Choroid plexus epithelial cell (primary cell): ENCODE measurements around the gene EPB41L4A.
"Not testable (repeated sequence)": the region's sequence is repeated elsewhere in the genome, so short reads cannot be mapped to it uniquely, and the experiment has no call there.

Experiments used
- DNase-seq: peaks from one replicate; pipeline ENCODE4 v3.0.0-alpha.2; 2010; ENCODE audit warnings: low read depth
- H3K4me3 ChIP-seq: 2 replicates; pipeline ENCODE4 v1.5.1; 2011; ENCODE audit warnings: low read depth, mild to moderate bottlenecking, control low read depth, low read length, moderate library complexity
- TF ChIP-seq, protein P1 (sequence below): conservative IDR thresholded peaks from 2 replicates; pipeline ENCODE4 v1.5.1; 2011; ENCODE audit warnings: low read depth, mild to moderate bottlenecking, control low read depth, inconsistent platforms, low read length, moderate library complexity

The EPB41L4A gene

DNA sequence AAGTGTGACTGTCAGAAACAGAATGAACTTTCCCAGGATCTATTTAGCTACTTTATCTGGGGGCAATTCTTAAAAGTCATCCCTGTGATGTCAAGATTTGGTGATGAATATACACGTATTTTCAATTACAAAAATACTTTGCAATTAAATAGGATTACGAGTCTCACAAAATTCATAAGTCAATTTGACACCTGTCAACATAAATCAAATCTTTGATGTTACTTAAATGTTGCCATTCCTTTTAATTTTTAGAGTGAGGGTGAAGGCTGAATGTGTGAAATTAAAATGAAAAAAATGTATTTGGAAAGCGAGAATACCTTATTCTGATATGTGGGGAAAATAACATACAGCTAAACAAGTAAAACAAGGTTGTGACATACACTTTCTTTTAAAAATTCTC is 202.9 kb downstream of the EPB41L4A start:
- TF ChIP-seq, protein P1, sequence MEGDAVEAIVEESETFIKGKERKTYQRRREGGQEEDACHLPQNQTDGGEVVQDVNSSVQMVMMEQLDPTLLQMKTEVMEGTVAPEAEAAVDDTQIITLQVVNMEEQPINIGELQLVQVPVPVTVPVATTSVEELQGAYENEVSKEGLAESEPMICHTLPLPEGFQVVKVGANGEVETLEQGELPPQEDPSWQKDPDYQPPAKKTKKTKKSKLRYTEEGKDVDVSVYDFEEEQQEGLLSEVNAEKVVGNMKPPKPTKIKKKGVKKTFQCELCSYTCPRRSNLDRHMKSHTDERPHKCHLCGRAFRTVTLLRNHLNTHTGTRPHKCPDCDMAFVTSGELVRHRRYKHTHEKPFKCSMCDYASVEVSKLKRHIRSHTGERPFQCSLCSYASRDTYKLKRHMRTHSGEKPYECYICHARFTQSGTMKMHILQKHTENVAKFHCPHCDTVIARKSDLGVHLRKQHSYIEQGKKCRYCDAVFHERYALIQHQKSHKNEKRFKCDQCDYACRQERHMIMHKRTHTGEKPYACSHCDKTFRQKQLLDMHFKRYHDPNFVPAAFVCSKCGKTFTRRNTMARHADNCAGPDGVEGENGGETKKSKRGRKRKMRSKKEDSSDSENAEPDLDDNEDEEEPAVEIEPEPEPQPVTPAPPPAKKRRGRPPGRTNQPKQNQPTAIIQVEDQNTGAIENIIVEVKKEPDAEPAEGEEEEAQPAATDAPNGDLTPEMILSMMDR, result no peak
- no peak for DNase-seq
- H3K4me3 ChIP-seq, result no peak overlapping the region

DNA sequence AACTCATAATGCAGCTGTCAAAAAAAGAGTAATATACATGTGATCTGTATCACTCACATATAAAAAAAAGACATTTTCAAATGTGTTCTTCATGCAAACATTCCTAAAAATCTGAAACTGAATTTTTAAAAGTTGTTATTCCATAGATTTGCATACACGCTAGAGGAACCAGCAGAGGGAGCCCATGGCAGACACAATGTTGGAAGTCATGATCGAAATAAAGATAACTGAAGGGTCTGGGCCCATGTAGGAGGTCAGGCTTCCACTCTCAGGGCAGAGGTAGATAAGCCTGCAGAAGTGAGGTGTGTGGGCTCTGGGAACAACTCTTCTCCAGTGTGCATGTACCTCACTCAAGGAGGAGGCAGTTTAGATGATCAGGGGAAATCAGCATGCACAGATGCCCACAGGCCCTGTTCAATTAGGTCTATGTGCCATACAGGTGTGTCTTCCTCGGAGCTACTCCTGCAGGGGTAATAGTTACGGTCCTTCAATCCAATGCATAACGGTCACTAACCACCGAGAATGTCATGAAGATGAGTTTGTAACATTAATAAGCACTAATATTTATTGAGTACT is 208.6 kb downstream of the EPB41L4A start:
- peak; percentile 65 for DNase-seq
- TF ChIP-seq, protein P1, result peak; percentile 84
- no peak overlapping the region for H3K4me3 ChIP-seq

DNA sequence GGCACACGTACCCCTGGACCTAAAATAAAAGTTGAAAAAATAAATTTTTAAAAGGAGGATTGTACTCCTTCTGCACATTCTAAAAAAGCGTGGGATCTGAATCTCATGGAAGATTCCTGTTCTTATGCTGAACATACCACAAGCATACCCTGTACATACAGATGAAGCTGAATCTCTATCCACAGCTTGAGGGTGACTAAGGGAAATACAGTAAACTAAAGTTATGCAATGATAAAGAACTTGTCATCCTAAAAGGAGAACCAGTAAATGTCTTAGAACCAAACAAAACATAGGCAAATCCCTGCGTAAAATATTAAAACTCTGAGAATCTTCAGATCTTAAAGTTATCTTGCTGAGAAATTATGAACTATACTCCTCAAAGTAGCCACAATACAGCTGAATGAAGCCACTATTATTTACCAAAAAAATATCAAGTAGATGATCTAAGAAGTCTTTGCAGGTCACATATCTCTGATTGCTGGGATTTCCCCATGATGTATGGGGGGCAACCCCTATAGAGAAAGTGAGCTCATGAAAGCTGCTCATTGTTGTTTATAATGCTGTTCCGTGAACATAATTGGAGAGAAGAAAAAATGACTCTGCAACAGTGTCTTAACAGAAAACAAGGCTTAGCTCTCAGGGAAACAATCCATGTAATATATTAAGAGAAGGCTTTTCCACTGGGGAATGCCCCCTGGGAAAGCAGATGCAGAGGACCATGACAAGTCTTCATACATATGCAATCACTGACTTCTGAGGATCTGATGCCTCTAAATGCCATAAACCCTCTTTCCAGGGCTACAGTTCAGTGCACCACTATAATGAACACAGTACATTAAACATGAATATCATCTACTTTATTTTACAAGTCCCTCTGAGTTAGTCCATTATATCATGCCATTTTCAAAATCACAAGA is 210.1 kb downstream of the EPB41L4A start:
- H3K4me3 ChIP-seq, result no peak overlapping the region
- DNase-seq, result peak; percentile 3
- TF ChIP-seq, protein P1, result no peak

DNA sequence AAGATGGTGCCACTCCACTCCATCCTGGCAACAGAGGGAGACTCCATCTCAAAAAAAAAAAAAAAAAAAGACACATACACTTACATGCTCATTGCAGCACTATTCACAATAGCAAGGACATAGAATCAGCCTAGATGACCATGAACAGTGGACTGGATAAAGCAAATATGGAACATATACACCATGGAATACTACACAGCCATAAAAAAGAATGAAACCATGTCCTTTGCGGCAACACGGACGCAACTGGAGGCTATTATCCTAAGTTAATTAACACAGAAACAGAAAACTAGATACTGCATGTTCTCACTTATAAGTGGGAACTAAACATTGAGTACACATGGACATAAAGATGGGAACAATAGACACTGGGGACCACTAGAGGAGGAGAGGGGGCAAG is 210.9 kb downstream of the EPB41L4A start:
- not testable (repeated sequence) for H3K4me3 ChIP-seq, DNase-seq

DNA sequence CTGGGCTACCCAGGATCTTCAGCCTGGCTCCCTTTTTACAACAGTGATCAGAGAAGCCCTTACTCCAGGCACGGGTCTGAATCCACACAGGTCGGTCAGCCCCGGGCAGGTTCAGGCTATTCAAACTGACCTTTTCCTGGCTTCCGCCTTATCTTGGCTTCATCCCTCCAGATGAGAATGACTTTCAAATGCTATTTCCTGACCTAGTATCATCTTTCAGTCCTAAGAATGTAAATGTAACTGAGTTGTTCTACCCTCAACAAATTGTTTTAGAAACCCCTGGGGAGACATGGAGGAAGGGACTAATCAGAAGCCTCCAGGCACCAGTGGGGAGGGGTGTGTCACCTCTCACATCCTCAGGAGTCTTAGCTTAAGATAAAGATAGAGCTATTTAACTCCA is 213.2 kb downstream of the EPB41L4A start:
- DNase-seq, result peak; percentile 4
- TF ChIP-seq, protein P1, result no peak
- no peak overlapping the region for H3K4me3 ChIP-seq

DNA sequence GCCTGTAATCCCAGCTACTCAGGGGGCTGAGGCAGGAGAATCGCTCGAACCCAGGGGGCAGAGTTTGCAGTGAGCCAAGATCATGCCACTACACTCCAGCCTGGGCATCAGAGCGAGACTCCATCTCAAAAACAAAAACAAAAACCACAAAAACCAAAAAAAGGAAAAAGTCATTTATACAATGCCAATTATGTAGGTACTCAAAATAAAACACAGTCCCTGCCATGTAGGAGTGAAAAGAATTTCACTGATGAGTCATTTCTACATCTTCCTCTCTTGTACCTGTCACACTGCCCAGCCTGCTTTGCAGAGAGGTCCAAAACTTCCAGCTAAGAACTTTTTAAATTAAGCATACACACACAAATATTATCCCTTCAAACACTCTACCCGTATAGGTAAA is 215.8 kb downstream of the EPB41L4A start:
- TF ChIP-seq, protein P1, result no peak
- DNase-seq, result no peak
- H3K4me3 ChIP-seq, result no peak overlapping the region

DNA sequence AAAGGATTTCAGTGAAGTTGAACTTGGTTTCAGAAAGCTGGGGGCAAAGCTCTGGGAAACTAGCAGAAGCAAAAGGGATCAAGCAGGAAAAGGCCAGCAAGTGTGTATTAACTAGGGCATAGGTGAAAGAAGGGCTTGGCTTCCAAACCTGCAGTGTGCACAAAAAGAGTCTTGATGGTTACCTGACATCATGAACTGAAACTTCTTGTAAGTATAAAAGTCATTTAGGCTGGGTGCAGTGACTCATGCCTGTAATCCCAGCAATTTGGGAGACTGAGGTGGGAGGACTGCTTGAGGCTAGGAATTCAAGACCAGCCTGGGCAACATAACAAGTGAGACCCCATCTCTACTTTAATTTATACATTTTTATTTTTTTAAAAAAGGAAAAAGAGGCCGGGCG is 216.4 kb downstream of the EPB41L4A start:
- DNase-seq, result no peak
- TF ChIP-seq, protein P1, result no peak
- H3K4me3 ChIP-seq, result no peak overlapping the region
